HG02642 (cell line): Measurements from ENCODE around the gene PDCD1LG2.

Experiments used
- ATAC-seq: cut with Tn5 transposase; IDR thresholded peaks from one replicate; pipeline ENCODE4 v1.9.1; 2021; ENCODE audit warnings: mild to moderate bottlenecking; ENCODE audit not compliant: unreplicated experiment, poor library complexity

The PDCD1LG2 gene

DNA sequence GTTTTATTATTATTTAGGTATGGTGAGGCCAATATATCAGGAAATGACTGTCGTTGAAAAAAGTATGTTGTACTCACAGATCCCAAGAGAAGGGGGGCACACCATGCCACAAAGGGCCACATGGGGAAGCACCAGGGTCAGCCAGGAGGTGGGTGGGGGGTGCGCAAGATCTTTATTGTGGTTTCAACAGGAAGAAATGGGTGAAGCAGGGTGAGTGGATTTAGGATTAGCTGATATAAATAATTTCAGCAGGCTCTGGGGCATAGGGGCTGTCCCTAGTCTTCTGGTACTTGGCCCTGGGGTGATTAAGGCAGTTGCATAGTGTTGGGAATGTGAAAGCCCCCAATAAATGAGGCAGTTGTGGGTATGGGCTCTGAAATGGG, 8.6 kb downstream of the PDCD1LG2 start:
- ATAC-seq = peak; percentile 24

DNA sequence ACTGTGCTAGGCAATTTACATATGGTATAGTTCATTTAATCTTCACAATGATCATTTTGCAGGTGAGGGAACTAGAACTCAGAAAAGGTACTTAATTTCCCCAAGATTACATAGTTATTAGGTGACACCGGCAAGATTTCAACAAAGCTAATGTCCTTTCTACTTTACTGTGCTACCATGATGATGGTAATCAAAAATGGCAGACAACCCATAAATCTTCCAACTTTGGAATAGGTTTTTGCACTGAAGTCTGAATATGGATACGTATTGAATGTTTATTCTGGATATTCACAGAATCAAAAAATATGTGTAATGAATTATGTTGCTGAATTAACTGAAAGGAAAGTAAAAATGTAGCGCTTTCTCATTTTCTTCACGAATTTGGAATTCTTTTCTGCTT, 13.8 kb downstream of the PDCD1LG2 start:
- ATAC-seq = no peak

DNA sequence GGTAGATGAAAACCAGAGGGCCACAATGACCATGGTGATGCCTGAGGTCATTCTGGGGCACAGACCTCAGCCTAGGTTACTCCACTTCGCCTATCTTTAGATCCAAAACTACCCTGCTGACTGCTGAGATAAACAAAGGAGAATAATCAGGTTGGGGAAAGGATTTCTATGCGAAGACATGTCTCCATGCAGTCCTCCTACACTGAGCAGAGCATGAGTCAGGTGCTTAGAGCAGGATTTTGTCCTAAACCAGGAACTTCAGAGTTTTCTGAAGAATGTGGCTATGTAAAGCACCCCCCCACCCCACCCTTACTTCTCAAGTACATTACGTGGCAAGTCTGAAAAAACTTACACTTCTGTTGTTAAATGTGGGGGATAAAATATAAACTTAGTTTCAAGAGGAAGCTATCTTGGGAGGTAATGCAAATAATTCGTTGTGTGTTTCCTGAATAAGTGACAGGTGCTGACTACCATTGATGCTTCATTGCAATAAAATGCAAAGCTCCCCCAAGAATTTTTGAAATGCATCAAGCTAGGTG, 19.4 kb downstream of the PDCD1LG2 start:
- ATAC-seq = peak; percentile 56

DNA sequence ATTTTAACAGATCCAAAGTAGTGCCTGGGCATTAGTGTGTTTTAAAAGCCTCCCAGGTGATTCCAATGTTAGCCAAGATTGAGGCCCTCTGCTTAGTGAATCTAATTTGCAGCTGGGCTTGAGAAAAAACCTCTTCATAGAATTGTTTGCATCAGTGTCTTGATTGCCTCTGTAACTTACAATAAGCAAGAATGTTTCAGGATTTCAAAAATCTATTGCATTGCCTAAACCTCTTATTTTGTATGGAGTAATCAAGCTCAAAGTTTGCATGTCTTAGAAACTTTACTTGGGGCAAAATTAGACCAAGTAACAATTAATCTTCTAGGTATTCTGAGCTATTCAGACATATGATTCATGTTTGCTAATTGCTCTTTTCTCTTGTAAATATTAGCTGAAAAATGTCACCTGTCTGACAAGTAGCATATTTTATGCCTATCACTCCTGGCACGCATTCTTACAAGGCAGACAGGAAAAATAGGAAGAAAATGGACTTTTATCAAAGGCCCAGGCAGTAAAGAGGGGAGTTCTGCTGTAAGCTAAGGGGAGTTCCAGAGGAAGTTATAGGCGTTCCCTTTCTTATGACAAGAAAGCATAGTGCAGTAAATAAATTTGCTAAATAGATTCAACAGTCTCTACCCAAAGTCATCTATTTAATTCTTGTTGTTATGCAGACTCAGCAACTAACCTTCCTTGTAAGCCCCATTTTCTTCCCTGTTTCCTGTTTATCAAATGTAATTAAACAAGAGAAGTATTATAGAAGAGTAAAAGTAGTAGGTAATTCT, 21.0 kb downstream of the PDCD1LG2 start:
- ATAC-seq = peak; percentile 37

DNA sequence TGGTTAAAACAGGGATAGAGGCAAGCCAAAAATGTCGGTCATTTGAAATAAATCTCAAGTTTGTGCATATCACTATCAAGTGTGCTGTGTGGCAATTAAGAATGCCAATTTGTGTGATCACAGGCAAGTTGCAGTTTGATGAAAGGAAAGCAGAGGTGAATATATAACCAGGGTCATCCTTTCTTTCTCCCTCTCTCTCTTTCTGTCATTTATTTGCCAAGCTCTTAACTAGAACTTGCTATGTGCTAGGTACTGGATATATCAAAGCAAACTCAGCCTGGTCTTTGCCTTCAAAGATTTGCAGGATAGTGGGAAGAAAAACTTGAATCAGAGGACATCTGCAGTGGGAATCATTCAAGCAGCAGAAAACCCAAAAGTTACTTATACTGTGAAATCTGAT, 22.0 kb downstream of the PDCD1LG2 start:
- no peak for ATAC-seq

DNA sequence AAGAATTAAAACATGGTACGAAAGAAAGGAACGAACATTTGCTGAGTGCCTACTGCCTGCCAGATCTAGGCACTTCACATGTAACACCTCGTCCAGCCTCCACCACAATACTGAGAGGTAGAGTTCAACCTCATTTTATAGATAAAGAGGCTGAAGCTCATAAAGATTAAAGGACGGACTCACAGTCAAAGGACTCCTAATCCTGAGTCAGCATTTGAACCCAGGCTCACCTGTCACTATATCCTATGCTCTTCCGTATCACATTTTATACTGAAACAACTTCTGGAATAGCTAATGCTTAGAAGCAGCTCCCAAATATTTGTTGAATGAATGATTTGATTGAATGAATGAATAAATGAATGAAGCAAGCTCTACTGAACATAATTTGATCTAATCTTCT, 22.5 kb downstream of the PDCD1LG2 start:
- ATAC-seq = no peak

DNA sequence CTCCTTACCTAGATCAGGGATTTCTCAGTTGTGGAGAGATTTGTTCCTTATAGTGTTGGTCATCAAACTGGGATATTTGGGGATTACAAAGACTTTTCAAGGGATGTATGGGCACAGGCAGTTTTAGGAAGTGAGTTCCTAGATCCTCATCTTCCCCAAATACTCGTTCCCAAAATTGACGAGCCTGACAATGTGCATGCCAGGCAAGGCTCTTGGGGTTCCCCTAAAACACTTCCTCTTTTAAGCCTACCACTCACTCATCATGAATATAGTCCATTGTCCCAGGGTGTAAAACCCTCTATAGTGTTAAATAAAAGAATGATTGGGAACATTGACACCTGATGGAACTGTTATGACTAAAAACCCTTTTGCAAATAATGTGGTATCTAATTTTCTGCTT, 26.4 kb downstream of the PDCD1LG2 start:
- ATAC-seq = no peak

DNA sequence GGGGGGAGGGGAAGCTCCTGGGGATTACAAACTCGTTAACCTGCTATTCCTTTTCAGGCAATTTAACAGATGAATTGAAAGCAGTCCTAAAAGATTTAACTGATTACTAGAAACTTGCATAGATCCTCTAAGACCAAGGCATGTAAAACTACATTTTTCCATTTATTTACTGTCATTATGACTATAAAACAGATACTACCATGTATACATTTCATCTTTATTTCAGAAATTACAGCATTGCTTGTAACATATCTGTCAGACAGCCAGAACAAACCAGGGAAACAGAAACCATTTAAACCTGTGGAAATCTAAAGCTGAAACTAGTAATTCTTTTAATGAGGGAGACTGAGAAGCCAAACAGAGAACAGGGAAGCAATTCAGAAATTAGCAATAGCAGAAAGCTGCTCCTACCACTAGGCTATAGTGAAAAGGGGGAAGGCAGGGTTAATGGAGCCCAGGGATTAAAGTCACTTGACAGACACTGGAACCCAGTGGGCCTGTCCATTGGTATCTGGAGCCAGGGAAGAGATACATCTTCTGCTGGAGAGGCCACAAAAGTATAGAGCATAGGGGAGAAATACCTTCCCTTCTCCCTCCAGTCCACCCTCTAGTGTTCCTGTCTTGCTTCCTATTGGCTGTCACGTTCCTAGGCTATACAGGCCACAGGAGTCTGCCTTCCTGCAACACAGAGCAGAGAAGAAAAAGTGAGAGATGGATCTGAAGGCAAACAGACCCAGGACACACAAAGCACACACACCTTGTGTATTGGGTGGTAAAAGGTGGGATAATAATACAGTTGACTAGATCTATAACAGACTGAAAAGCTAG, 33.8 kb downstream of the PDCD1LG2 start:
- ATAC-seq = no peak

DNA sequence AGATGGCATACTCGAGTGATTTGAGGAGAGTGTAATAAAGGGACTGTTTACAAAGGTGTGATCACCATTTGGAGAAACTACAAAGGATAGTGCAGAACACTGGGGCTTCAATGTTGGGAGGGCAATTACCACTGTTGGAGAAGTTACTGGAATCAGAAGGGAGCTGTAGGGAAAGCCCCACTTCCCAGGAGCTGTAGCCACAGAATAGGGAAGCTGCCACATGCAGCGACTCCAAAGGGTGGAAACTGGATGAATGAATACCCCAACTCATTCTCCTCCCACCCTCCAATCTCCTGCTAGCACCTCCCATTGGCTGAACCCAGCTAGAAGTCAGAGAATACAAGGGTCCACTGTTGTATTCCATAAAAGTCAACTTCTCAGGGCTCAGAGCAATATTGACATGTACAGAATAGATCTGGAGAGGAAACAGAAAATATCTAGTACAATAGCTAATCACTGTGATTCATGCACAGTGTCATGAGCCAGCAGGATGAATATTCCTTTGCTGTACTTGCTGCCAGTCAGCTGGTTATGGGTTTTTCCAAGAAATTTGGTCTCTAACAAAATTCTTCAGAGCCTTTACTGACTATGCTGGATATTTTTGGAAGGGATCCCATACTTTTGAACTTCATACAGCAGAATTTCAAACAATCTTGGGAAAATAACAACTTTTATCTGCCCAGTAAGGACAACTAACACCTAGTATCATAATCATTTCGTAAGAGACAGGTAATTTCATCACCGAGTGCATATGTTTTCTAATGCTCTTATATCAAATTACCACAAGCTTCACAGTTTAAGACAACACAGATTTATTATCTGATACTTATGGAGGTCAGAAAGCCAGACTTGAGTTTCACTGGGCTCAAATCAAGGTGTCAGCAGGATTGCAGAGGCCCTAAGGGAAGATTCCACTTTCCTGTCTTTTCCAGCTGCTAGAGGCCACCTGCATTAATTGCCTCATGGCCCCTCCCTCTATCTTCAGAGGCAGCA, 39.6 kb downstream of the PDCD1LG2 start:
- no peak for ATAC-seq

DNA sequence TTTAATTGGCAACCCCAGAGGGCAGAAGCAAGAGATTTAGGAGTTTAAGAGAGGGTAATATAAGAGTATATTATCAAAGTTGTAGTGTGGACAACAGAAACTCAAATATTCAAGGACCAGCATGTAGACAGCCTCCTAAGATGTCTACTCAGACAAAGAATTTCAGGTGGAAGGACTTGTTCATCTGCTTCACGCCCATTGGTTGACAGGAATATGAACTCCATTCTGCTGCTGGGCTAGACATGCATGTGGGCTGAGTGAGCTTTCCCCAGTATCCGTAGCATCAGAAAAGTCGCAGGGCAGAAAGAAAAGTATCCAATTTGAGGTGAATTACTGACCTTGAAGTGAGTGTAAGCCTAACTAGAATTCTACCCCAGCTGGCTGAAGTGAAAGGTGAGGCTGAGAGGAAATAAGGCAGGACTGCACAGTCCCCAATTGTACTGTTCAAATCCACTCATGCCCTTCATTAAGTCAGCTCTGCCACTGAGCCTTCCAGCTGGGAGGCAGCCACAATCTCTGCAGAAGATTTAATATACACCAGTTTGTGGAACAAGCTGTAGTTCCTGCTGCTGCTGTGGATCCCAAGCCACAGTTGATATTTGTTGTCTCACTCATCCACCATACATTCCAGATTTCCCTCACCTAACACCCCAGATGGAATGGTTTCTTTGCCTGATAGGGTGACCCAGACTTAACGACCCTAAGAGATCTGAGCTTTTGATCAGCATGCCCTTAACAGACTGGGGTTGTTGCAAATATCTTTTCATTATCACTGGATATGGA, 41.2 kb downstream of the PDCD1LG2 start:
- ATAC-seq = no peak

DNA sequence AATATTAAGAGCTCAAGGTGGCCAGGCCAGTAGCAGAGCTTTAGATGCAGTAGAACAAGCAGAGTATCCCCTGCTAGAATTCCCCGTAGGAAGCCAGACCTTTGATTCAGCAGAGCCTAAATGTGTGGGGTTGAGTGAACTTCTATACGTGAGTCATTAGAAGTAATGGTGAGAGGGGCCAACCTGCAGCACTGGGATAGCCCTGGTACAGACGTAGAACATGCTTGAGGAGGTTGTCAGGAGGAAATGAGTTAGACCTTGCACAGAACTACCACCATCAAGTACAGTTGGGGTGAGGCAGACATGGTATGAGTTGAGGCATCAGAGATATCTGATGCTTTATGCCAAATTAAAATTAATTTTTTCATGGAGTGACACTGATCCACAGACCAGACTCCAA, 42.0 kb downstream of the PDCD1LG2 start:
- no peak for ATAC-seq

DNA sequence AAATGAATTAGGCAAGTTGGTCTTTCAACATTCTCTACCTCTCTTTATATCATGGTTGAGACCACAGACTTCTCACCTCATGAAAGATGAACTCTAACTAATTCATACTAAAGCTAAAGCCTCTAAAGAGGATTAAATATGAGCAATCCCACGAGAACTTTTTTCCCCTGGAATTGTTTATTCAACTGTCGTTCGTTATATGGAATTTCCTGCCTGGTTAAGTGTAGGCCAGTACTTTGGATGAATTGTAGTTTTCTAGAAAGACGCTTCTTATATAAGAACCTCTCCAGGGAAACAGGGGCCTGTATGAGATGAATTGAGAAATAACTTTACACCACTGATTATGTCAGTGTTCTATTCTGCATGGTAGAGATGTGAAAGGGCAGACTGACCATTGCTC, 42.9 kb downstream of the PDCD1LG2 start:
- ATAC-seq = no peak

DNA sequence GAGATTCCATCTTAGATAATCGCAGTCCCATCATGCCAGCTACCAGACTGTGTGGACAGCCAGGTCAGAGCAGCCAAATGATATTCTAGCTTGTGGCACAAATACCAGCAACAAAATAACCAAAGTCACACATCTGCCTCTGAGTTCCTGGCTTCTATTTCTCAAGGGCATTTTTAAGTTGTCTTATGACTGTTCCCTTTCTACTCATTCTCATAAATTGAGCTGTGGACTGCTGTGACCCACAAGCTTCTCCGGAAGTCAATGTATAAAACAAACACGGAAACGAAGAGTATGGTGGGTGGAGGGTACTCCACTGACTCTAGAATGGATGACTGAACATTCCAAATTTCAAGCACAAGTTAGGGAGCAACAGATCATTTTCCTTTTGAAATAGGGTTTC, 43.9 kb downstream of the PDCD1LG2 start:
- peak; percentile 71 for ATAC-seq

DNA sequence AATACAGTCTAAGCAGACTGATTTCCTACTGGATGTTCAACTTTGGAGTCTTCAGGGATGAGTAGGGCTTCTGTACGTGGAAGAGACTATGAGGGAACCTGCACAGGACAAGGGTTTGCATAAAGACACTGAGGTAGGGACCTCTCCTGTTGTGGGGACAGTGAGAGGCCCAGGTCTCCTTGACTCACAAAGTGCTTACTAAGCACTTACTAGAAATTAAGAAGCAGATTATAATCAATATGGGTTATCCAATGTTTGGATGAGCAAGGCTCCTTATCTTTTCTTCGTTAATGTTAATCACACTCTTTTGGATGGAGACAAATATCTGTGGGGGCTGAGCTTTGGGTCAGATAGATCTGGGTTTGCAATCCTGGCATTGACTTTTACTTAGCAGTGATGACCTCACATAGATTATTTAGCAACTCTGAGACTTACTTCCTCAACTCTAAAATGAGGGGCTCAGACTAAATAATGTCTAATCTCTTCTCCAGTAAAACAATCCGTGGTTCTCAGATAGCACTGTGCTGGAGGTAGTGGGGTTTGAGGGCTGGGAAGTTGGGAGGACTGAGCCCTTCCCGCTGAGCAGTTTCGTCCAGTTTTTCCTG, 45.9 kb downstream of the PDCD1LG2 start:
- no peak for ATAC-seq

DNA sequence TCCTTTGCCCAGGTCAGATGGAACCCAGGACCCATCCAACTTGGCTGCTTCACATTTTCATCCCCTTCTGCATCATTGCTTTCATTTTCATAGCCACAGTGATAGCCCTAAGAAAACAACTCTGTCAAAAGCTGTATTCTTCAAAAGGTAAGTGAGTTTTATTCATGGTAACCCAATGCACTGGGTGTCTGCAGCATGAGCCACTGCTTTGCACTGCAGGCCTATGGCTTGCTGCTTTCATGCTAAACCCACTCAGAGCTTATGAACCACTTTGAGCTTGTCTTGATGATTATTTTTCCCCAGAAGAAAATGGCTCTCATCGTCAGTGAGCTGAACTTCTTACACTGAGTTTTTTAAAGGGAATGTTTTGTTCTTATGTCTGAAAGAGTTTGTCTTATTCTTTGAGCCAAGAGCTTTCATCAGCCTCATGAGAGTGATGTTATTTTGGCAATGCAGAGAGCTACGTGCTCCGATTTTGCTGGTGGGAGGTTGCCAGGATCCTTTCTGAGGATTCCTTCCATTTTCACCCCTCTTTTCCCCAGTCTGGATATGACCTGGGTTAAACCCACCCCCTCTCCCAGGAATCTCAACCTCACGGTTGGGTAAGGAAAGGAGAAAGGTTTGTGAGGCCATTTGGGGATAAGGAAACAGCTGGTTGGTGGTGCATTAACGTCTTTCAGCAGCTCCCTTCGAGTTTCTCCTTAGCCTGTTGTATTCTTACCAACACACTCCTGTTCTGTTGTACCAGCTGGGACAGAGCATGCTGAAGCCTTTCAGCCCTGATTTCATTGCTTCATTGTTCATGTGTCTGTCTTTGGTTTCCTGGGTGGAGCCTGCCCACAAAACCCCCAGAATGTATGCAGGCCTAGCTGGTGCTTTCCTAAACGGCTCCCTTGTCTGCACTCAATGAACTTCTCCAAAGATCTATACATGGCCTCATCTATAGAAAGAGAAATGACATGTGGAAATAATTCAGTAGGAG, 47.6 kb downstream of the PDCD1LG2 start:
- ATAC-seq = peak; percentile 67

DNA sequence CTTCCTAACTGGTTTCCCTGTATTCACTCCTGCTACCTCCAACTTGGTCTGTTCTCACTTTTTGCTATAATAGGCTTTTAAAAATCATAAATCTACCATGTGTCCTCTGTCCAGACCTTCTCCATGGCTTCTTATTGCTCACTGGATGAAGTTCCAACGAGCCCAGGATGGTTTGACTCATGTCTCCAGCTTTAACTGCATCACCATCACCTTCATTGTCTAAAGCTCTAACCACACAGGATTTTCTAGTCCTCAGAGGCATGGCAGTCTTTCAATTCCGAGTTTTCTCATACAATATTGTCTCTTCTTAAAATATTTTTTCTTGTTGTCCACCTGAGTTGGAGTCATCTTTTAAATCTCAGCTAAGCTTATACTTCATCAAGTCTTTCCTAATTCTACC, 49.3 kb downstream of the PDCD1LG2 start:
- ATAC-seq = no peak

DNA sequence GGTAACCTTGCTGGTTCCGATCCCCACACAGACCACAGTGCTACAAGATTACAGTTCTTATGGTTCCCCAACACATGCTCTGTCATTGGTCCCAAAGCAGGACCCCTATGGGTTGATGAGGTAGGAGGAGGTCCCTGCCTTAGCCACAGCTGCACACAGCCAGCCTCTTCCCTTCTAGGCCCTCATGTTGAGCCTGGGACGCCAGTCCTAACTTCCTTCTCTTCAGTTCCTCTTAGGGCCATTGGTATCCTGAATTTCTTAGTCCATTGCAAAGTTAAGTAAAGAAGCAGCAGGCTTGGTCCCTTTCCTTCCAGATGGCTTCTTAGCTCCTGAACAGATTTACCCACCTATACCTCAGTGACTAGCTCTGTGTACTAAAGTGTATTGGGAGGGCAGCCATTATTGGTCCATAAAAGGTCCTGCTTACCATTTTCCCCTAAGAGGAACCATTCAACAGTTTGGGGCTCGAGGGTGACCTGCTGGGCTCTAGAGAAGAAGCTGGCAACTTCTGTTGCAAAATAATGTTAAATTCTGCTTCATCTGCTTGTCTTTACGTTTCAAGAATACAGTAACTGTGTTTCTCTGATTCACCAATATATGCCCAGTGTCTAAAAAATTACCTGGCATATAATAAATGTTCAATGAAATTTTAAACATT, 50.2 kb downstream of the PDCD1LG2 start:
- ATAC-seq = no peak
